Upper lobe of right lung (tissue), 1 donor: ENCODE measurements around the gene PSIP1. TPM values are rescaled to one million over a fixed set of nuclear protein-coding genes. Genes with fewer than 3 reads are reported as not detected.

Experiments
- ATAC-seq: fragments of 200-7000 bp; cut with Tn5 transposase; one replicate; pipeline ENCODE4 v1.9.1; 2020; ENCODE audit warnings: mild to moderate bottlenecking, moderate library complexity
- DNase-seq: peaks from one replicate; pipeline ENCODE4 v3.0.0-alpha.2; 2020
- H3K27ac ChIP-seq: fragments of 200-600 bp; one replicate; pipeline ENCODE4 v1.8.0; 2022
- H3K27me3 ChIP-seq: fragments of 200-600 bp; one replicate; pipeline ENCODE4 v1.8.0; 2022; ENCODE audit warnings: mild to moderate bottlenecking
- H3K36me3 ChIP-seq: fragments of 200-600 bp; one replicate; pipeline ENCODE4 v1.8.0; 2022
- H3K4me1 ChIP-seq: fragments of 200-600 bp; one replicate; pipeline ENCODE4 v1.8.0; 2022
- H3K4me3 ChIP-seq: fragments of 200-600 bp; one replicate; pipeline ENCODE4 v1.8.0; 2022; ENCODE audit warnings: mild to moderate bottlenecking
- H3K9me3 ChIP-seq: fragments of 200-600 bp; one replicate; pipeline ENCODE4 v1.8.0; 2022
- CTCF ChIP-seq: fragments of 200-600 bp; IDR thresholded peaks from one replicate; pipeline ENCODE4 v1.8.0; 2022; ENCODE audit warnings: antibody characterized with exemption
- intact Hi-C: fragments of 100-400 bp; cut with DNase I; formaldehyde crosslinking; loops from one replicate; pipeline ENCODE4 v1.11.0; 2022
- long read RNA-seq: library from polyadenylated mRNA; unstranded; transcript quantifications from one replicate; pipeline ENCODE4 v2.0.0, GENCODE V29; 2021
- total RNA-seq: library from RNA; stranded (reverse); fragmentation: NEBNext Ultra II Directional; extraction: Animal tissue kit (Norgen Biotek cat#: 25700); gene quantifications from one replicate; pipeline ENCODE4 v1.2.1, GENCODE V29; 2021
- donor health status: DM: no; HTN: yes; CAD: no; lungs with severe emphysema.

The PSIP1 gene
- 32.8 TPM for total RNA-seq
- long read RNA-seq, transcript PSIP1-204 (16 exons, 3,364 nt), result major isoform, 52 of 104 reads
- long read RNA-seq, transcript PSIP1-203 (16 exons, 3,391 nt), result minor isoform, 25 of 104 reads
- long read RNA-seq, partial matches to known transcripts, result 14 of 104 reads
- long read RNA-seq, other reads (novel, unspliced or antisense), result 11 of 104 reads

- H3K9me3 ChIP-seq, result no peaks in the 10 kb centered on the region
- peaks cover 23% of the 10 kb centered on the region for H3K4me1 ChIP-seq
- peaks cover 20% of the 10 kb centered on the region for H3K36me3 ChIP-seq
- TF ChIP-seq CTCF, result peak; percentile 14
- H3K4me3 ChIP-seq, result peak within 1 kb of the TSS; percentile 93
- peak; percentile 95 for ATAC-seq
- peak; percentile 88 for DNase-seq
- H3K27ac ChIP-seq, result peak within 1 kb of the TSS; percentile 98
- intact Hi-C loops, result no loop called here
- no peaks in the 10 kb centered on the region for H3K27me3 ChIP-seq
Measured at GRCh38 chr9:15510789-15511575, at the start of gene PSIP1. TSS of gene PSIP1 (minus strand) at chr9:15510970. CDS start at chr9:15510188, 782 bp downstream.

GRCh38 chr9:15553528-15553898, 42.7 kb upstream of the PSIP1 start:
- Histone ChIP-seq H3K4me3 (peak overlapping the region; percentile 84), H3K27ac (peak overlapping the region; percentile 70), H3K27me3 (no peaks in the 10 kb centered on the region), H3K4me1 (no peaks in the 10 kb centered on the region), H3K9me3 (no peaks in the 10 kb centered on the region), H3K36me3 (no peaks in the 10 kb centered on the region)
- no peak for TF ChIP-seq CTCF
- DNase-seq (no peak), ATAC-seq (no peak)
- intact Hi-C loops, result no loop called here

- no peaks in the 10 kb centered on the region for H3K9me3 ChIP-seq
- peak; percentile 99 for ATAC-seq
- DNase-seq, result peak; percentile 96
- no peak for TF ChIP-seq CTCF
- H3K27me3 ChIP-seq, result no peaks in the 10 kb centered on the region
- no peaks in the 10 kb centered on the region for H3K36me3 ChIP-seq
- H3K4me1 ChIP-seq, result no peaks in the 10 kb centered on the region
- H3K4me3 ChIP-seq, result peak within 1 kb of the TSS; percentile 84
- peak within 1 kb of the TSS; percentile 70 for H3K27ac ChIP-seq
- intact Hi-C loops, result no loop called here
Measured at GRCh38 chr9:15552636-15553527, 42.1 kb upstream of the PSIP1 start, which contains the start of gene CCDC171. TSS of gene CCDC171 (plus strand) at chr9:15553043. CDS start at chr9:15564089, 11,046 bp downstream.

- no peak for ATAC-seq
- intact Hi-C loops, result no loop called here
- H3K9me3 ChIP-seq, result no peaks in the 10 kb centered on the region
- no peaks in the 10 kb centered on the region for H3K4me1 ChIP-seq
- no peak for DNase-seq
- no peak overlapping the region for H3K27ac ChIP-seq
- H3K27me3 ChIP-seq, result no peaks in the 10 kb centered on the region
- H3K4me3 ChIP-seq, result no peak overlapping the region
- H3K36me3 ChIP-seq, result no peaks in the 10 kb centered on the region
- no peak for TF ChIP-seq CTCF
Measured at GRCh38 chr9:15549611-15550010, 38.8 kb upstream of the PSIP1 start.

- Histone ChIP-seq H3K4me1 (no peaks in the 10 kb centered on the region), H3K4me3 (no peak overlapping the region), H3K27me3 (no peaks in the 10 kb centered on the region), H3K27ac (no peak overlapping the region), H3K36me3 (no peaks in the 10 kb centered on the region), H3K9me3 (no peaks in the 10 kb centered on the region)
- intact Hi-C loops, result no loop called here
- DNase-seq (no peak), ATAC-seq (peak; percentile 24)
- no peak for TF ChIP-seq CTCF
Measured at GRCh38 chr9:15543047-15543813, 32.5 kb upstream of the PSIP1 start.
